ENCODE results near the gene SRP68. TPM values are rescaled to one million over a fixed set of nuclear protein-coding genes. Genes with fewer than 3 reads are reported as not detected.

SRP68 gene
- total and polyA plus RNA-seq, 2 of the 8 experiments (the other 6 are each of a cell fraction or from before 2014, with no cell fraction given) = 57.7 to 83.5 TPM

DNA sequence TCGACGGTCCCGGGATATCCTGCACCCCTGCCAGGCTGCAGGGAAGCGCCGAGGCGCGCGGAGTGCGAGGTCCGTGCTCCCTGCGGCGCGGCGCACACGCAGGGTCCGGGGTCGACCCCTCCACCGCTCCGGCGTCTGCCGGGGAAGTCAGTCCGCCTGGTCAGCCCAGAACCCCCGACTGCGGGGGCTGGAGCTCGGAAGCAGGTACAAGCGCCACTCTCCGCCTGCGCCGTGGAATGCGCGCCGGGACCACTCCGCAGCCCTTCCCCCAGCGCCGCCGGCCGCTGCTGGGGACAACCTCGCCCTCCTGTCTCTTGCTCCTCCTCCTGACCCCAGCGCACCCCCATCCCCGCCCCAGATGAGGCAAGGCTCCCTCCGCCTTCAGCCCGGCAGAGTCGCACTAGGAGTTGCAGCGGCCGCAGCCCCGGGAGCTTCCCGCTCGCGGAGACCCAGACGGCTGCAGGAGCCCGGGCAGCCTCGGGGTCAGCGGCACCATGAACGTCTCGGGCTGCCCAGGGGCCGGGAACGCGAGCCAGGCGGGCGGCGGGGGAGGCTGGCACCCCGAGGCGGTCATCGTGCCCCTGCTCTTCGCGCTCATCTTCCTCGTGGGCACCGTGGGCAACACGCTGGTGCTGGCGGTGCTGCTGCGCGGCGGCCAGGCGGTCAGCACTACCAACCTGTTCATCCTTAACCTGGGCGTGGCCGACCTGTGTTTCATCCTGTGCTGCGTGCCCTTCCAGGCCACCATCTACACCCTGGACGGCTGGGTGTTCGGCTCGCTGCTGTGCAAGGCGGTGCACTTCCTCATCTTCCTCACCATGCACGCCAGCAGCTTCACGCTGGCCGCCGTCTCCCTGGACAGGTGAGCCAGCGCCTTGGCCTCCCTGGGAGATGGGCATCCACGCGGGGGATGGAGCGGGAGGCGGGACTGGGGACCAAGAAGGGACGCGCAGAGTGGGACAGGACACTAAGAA is 2.4 kb upstream of the SRP68 start, which contains the start of gene GALR2:
GALR2 (plus strand) TSS at position 392 of the 974 bp plus-strand sequence; CDS start at position 495, 103 bp downstream.
- Histone ChIP-seq H3K14ac (ENCODE audit: insufficient read length) (no peak within 1 kb of the TSS), H3K4me3 (ENCODE audit: extremely low read depth in 1 of 4, insufficient read depth in 2 of 4, low read depth in 3 of 4, low read length in 4 of 4) (peak within 1 kb of the TSS; percentile 21 to 60 (median 40)), H2BK5ac (ENCODE audit: low read depth, low read length) (no peak within 1 kb of the TSS), H3K27me3 (replicated peaks in 1 of 4; ENCODE audit: control insufficient read depth in 3 of 4, extremely low read depth in 1 of 4, insufficient read depth in 3 of 4, low read length in 3 of 4) (peaks cover 54 to 68% (median 66%) of the 10 kb centered on the region in 4 experiments), H2BK12ac (ENCODE audit: low read depth, low read length) (peak within 1 kb of the TSS; percentile 29; the same call in 1 of the 2 replicates), H3K4me2 (ENCODE audit: insufficient read depth in 1 of 2, low read depth in 2 of 2, low read length in 2 of 2) (peak within 1 kb of the TSS; percentile 77 to 79), H3K9me3 (ENCODE audit: insufficient read depth in 2 of 2, low read depth in 1 of 2, low read length in 1 of 2) (no peaks in the 10 kb centered on the region), H3K23ac (ENCODE audit: insufficient read length) (no peak within 1 kb of the TSS), H4K20me1 (replicated peaks in 1 of 2; ENCODE audit: control insufficient read depth in 1 of 2, insufficient read depth in 2 of 2, low read length in 2 of 2) (peaks cover 2 to 17% of the 10 kb centered on the region in 2 experiments), H4K91ac (replicated peaks; ENCODE audit: insufficient read length, low read length) (no peak within 1 kb of the TSS), H3K23me2 (ENCODE audit: low read depth, low read length) (peaks cover 25% of the 10 kb centered on the region), H2AK5ac (ENCODE audit: low read depth, low read length) (no peak within 1 kb of the TSS), H4K8ac (ENCODE audit: extremely low read depth, insufficient read depth, low read length) (no peak within 1 kb of the TSS; the same call in 1 of the 2 replicates), H3K4me1 (replicated peaks in 1 of 4; ENCODE audit: control insufficient read depth in 3 of 4, insufficient read depth in 4 of 4, low read length in 3 of 4) (peaks cover 0 to 45% (median 28%) of the 10 kb centered on the region in 4 experiments; a peak in 6 of 7 replicates), H2AFZ (ENCODE audit: low read length) (no peak within 1 kb of the TSS; the same call in 1 of the 2 replicates), H3K9ac (replicated peaks in 1 of 4; ENCODE audit: extremely low read depth in 1 of 4, low read depth in 3 of 4, low read length in 3 of 4) (no peak within 1 kb of the TSS; a peak in 1 of 7 replicates), H3K4ac (replicated peaks; ENCODE audit: insufficient read length, low read depth, low read length) (no peak within 1 kb of the TSS), H3K56ac (replicated peaks; ENCODE audit: insufficient read length, low read depth, low read length) (no peak within 1 kb of the TSS), H2BK20ac (ENCODE audit: low read length) (peak within 1 kb of the TSS; percentile 48), H3K79me2 (ENCODE audit: control insufficient read depth in 1 of 2, insufficient read depth in 2 of 2, low read length in 2 of 2) (peaks cover 3 to 23% of the 10 kb centered on the region in 2 experiments), H2BK15ac (ENCODE audit: low read length) (peak within 1 kb of the TSS; percentile 81; the same call in 1 of the 2 replicates), H3K27ac (ENCODE audit: low read depth, low read length) (no peak within 1 kb of the TSS), H4K5ac (ENCODE audit: insufficient read length, low read depth, low read length) (no peak within 1 kb of the TSS), H3K79me1 (ENCODE audit: low read depth, low read length) (peaks cover 6% of the 10 kb centered on the region; the same call in 1 of the 2 replicates), H3K18ac (ENCODE audit: extremely low read depth, low read length) (no peak within 1 kb of the TSS; the same call in 1 of the 2 replicates), H3K36me3 (ENCODE audit: control insufficient read depth in 2 of 4, insufficient read depth in 4 of 4, low read length in 3 of 4) (no peaks in the 10 kb centered on the region; a peak in 1 of 8 replicates), H2BK120ac (replicated peaks; ENCODE audit: low read depth, low read length) (no peak within 1 kb of the TSS)
- DNase-seq (ENCODE audit: low read depth in 1 of 2, low spot score in 2 of 2) (peak in 1 of 2 experiments; percentile 80), FAIRE-seq (no peak)
- 7% methylated on average over 69 of the region's 92 CpGs; no CpG with 5 or more reads in 1 of the 2 experiments for WGBS, 2 experiments (ENCODE audit: extremely low coverage in 1 of 2, insufficient coverage in 1 of 2, insufficient read length in 1 of 2, insufficient replicate concordance in 2 of 2, low coverage in 1 of 2, low lambda C conversion rate in 2 of 2, missing lambda C conversion rate in 1 of 2)
- ChIA-PET CTCF (ENCODE audit: partially characterized antibody) (interaction anchor here (0.9 to 2.3 kb wide), 15 partner anchors 9 to 213 kb away, joined by 3 to 9 read pairs (median 4); partner anchors contain the start of genes CDK3 and EXOC7), POLR2A (ENCODE audit: partially characterized antibody) (interaction anchor here (0.9 to 2.9 kb wide), 8 partner anchors 11 to 295 kb away, joined by 3 to 10 read pairs (median 4); partner anchors contain the start of gene EXOC7)
- TF ChIP-seq JUN (IDR thresholded peaks at IDR 0.05; ENCODE audit: low read depth, low read length) (no peak), SIX5 (IDR thresholded peaks at IDR 0.05; ENCODE audit: low read depth, low read length) (no peak), TEAD4 (IDR thresholded peaks at IDR 0.05; ENCODE audit: low read depth, low read length) (peak; percentile 66; the same call in 1 of the 2 replicates), POLR2AphosphoS5 (IDR thresholded peaks at IDR 0.05; ENCODE audit: low read depth, low read length) (no peak), SRF (IDR thresholded peaks at IDR 0.05; ENCODE audit: low read depth, low read length) (no peak), CEBPB (IDR thresholded peaks at IDR 0.05; ENCODE audit: low read depth, low read length) (no peak), SIRT6 (IDR thresholded peaks at IDR 0.05; ENCODE audit: low read length) (no peak), RNF2 (IDR thresholded peaks at IDR 0.05; ENCODE audit: borderline replicate concordance, low read depth, low read length, missing control alignments, poor library complexity, severe bottlenecking) (peak; percentile 13), RFX5 (IDR thresholded peaks at IDR 0.05; ENCODE audit: borderline replicate concordance, low read depth, low read length) (no peak), POLR2A (IDR thresholded peaks at IDR 0.05; ENCODE audit: control extremely low read depth in 1 of 2, low read depth in 2 of 2, low read length in 2 of 2) (no peak), JUND (IDR thresholded peaks at IDR 0.05; ENCODE audit: low read length) (no peak), ZNF274 (IDR thresholded peaks at IDR 0.05; ENCODE audit: borderline replicate concordance, extremely low read depth, low read length) (no peak)

Measured in H1 (cell line).